GM04503 (cell line): Measurements from ENCODE around the gene LMBR1.

Source experiments
- DNase-seq: peaks from one replicate; pipeline ENCODE4 v3.0.0-alpha.2; 2012; ENCODE audit warnings: low read depth

The LMBR1 gene

GRCh38 chr7:156691764-156692163 lies 201.2 kb downstream of the LMBR1 start:
- DNase-seq, result no peak

GRCh38 chr7:156684661-156685060 lies 208.3 kb downstream of the LMBR1 start:
- no peak for DNase-seq

GRCh38 chr7:156684251-156684650 lies 208.7 kb downstream of the LMBR1 start:
- no peak for DNase-seq

DNA sequence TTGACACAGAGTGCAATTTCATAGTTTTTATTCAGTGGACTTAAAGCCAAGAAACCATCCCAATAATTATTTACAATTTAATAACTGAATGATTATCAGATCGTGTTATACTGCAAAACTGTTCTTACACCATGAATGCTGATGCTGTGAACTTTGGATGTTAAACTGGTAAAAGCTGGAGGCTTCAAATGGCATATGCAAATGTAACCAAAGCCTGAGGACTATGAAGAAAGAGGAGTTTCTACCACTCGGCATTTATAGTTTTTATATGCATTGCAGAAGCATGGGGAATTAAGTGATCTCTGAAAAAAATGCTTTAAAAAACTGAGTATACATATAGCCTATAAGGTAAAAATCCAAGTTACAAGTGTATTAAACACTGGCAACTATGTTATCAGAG lies 210.1 kb downstream of the LMBR1 start:
- DNase-seq, result no peak

GRCh38 chr7:156680281-156680680 lies 212.7 kb downstream of the LMBR1 start:
- DNase-seq, result no peak

- DNase-seq, result no peak
These were observed 215.5 kb downstream of the LMBR1 start for GRCh38 chr7:156677374-156678054.

- no peak for DNase-seq
These were observed 216.7 kb downstream of the LMBR1 start for GRCh38 chr7:156676263-156676662.

- no peak for DNase-seq
These were observed 217.3 kb downstream of the LMBR1 start for GRCh38 chr7:156675721-156676120.

- no peak for DNase-seq
These were observed 219.1 kb downstream of the LMBR1 start for GRCh38 chr7:156673902-156674301.

DNA sequence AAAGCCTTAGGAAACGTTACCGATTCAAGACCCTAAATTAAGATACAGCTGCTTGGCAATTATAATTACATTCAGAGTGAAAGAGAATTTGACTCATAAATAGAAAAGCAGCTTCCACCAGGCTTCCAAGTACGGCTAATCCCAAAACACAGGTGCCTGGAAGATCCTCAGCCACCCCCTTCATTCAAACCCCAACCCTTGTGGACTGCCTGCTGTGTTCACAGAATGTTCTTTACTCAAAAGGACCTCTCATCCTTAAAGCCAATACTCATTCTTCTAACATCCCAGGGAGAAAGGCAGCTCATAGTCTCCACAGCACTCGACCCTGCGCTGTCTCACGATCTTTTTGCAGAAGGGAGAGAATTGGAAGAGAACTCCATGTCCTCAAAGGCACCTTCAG lies 219.5 kb downstream of the LMBR1 start:
- no peak for DNase-seq

DNA sequence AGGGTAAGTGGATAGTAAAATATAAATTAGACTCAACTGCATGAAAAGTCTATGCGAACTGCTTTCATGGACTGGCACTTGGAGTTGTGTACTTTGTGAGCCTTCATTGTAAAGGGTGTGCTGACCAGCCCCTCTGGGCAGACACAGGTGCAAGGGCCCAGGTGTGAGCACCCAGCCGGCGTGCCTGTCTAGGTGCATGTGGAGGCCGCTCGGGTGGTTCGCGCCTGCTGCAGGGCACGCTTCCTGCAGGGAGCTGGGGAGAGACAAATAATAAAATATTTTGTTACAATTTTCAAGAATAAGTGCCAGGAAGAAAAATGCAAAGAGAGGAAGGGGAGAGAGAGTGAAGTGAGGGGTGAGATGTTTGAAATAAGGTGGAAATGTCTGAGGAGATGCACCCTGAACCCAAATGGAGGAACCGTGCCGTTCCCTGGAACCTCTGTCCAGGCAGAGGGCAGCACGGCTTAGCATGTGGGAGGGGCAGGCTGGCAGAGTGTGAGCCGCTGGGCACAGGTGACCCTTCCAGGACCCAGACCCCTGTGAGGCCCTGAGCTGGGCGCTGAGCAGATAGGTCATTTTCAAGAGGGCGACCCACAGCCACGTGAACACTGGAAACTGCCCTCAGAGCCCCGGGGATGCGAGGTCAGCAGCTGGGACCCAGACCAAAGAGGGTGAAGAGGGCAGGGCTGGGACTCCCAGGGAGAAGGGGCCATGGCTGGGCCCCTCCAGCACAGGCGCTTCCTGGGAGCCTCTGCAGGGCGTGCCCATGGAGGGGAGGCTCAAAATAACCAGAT lies 223.8 kb downstream of the LMBR1 start:
- no peak for DNase-seq

- DNase-seq, result no peak
These were observed 224.7 kb downstream of the LMBR1 start for GRCh38 chr7:156668130-156668741.

GRCh38 chr7:156667110-156667426 lies 225.9 kb downstream of the LMBR1 start:
- no peak for DNase-seq

DNA sequence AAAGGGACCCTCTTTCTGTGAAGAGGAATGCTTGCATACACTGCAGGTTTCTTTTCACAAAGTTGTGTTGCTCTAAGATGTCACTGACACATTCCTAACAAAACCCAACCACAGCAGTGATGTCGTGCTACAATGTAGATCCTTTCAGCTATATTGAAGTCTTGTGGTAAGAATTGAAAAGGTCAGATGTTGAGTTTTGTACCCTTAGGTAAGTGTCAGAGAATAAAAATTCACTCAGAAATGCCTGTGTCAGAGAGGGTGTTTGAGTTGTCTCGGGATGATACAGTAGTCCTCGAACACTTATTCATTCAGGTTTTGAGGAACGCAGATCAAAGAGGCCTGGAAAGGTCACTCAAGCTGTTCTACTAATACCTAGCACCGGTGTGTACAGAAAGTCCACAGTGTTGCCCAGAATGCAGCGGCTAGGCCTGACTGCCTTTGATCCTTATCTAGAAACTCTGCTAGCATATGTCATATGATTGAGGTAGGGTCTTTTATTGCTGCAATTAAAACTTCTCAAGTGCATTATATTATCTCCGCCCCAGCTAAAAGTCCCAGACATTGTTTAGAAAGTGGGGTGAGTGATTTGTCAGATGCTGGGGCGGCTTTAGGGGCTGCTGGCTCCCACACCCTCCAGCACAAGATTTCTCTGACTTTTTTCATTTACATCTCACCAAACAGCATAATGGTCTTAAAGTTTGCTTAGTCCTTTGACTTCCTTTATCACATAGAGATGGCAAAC lies 226.4 kb downstream of the LMBR1 start:
- DNase-seq, result no peak

- DNase-seq, result no peak
These were observed 227.9 kb downstream of the LMBR1 start for GRCh38 chr7:156665101-156665500.

- DNase-seq, result no peak
These were observed 230.7 kb downstream of the LMBR1 start for GRCh38 chr7:156662277-156662676.

- DNase-seq, result no peak
These were observed 231.3 kb downstream of the LMBR1 start for GRCh38 chr7:156661637-156662036.

- no peak for DNase-seq
These were observed 233.0 kb downstream of the LMBR1 start for GRCh38 chr7:156659961-156660360.

GRCh38 chr7:156659203-156659602 lies 233.8 kb downstream of the LMBR1 start:
- DNase-seq, result no peak

DNA sequence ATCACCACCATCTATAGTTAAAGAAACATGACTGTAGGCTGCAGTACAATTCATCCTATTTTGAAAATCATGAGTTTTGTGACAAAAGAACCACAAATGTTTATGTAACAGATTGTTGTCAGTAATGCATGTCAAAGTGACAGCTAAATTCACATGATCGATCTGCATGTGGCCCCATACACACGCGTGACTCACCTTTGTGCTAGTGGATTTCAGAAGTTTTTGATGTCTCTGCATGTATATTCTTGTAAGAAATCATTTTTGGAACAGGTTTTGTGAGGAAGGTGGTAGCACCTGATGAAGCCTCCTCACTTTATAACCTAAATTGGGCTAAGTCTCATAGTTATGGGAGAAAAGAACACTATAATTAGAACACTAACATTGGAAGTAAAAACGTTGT lies 235.3 kb downstream of the LMBR1 start:
- DNase-seq, result no peak

- no peak for DNase-seq
These were observed 236.4 kb downstream of the LMBR1 start for GRCh38 chr7:156656598-156656997.

DNA sequence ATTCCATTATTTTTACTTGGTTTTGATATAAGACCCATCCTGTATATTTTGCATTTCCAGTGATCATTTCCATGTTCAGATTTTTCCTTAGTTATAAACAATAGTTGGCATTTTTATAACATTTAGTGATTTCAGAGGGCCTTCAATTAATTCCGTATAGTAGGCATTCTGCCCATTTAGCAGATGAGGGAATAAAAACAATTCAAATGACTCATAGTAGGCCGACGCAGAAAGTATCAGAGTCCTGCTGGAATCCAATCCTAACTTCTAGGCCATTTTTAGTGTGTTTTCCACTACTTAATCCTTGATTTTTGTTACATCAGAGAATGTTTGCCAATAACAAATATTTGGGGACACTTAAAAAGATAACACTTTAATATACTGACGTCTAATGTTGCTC lies 237.0 kb downstream of the LMBR1 start:
- DNase-seq, result no peak

GRCh38 chr7:156655251-156655650 lies 237.7 kb downstream of the LMBR1 start:
- DNase-seq, result no peak
